ENCODE measurements around the gene CDK5RAP1. TPM values are rescaled to one million over a fixed set of nuclear protein-coding genes. Genes with fewer than 3 reads are reported as not detected.
A peak's percentile ranks its signal among the peaks of the same experiment; 100 is the strongest.

The CDK5RAP1 gene
- total and polyA plus RNA-seq, 4 donors = 20.3 to 43.1 (median 23.2) TPM

DNA sequence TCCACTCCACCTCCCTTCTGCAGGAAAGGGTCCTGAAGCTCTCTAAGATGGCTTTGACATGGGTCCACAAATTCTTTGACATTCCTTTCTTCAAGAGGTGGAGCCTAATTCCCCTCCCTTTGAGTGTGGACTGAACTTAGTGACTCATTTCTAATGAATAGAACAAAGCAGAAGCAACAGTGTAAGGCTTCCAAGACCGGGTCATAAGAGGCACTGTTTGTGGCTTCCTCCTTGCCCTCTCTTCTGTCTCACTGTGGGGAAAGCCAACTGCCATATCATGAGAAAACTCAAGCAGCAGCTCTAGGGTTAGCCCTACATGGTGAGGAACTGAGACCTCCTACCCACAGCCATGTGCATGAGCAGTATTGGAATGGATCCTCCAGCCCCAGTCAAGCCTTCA is 5.9 kb upstream of the CDK5RAP1 start:
- peaks cover 0 to 3% (median 0%) of the 10 kb centered on the region in 4 donors for H3K9me3 ChIP-seq (ENCODE audit: control insufficient read depth in 4 of 4, insufficient read depth in 3 of 4, low read length in 3 of 4)
- H3K27ac ChIP-seq (ENCODE audit: low read depth in 1 of 2, low read length in 1 of 2) = no peak overlapping the region
- TF ChIP-seq, protein P1, sequence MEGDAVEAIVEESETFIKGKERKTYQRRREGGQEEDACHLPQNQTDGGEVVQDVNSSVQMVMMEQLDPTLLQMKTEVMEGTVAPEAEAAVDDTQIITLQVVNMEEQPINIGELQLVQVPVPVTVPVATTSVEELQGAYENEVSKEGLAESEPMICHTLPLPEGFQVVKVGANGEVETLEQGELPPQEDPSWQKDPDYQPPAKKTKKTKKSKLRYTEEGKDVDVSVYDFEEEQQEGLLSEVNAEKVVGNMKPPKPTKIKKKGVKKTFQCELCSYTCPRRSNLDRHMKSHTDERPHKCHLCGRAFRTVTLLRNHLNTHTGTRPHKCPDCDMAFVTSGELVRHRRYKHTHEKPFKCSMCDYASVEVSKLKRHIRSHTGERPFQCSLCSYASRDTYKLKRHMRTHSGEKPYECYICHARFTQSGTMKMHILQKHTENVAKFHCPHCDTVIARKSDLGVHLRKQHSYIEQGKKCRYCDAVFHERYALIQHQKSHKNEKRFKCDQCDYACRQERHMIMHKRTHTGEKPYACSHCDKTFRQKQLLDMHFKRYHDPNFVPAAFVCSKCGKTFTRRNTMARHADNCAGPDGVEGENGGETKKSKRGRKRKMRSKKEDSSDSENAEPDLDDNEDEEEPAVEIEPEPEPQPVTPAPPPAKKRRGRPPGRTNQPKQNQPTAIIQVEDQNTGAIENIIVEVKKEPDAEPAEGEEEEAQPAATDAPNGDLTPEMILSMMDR (IDR thresholded peaks at IDR 0.05; ENCODE audit: control extremely low read depth, extremely low read depth) = no peak
- peaks cover 0 to 23% (median 14%) of the 10 kb centered on the region in 4 donors for H3K36me3 ChIP-seq (ENCODE audit: control insufficient read depth in 4 of 4, insufficient read depth in 4 of 4, low read length in 4 of 4)
- no peaks in the 10 kb centered on the region for H3K27me3 ChIP-seq (ENCODE audit: control insufficient read depth in 3 of 3, insufficient read depth in 3 of 3, low read length in 2 of 3)
- H3K4me1 ChIP-seq (ENCODE audit: control insufficient read depth in 5 of 5, insufficient read depth in 5 of 5, low read length in 5 of 5) = peaks cover under 1 to 4% (median 2%) of the 10 kb centered on the region in 5 donors
- DNase-seq (no peak), ATAC-seq (ENCODE audit: insufficient read depth, low FRiP score) (no peak)
- H3K4me3 ChIP-seq = no peak overlapping the region
- 29 to 86% methylated on average over 1 of the region's 1 CpG for WGBS, 2 donors
- no peak overlapping the region for H3K9ac ChIP-seq (ENCODE audit: insufficient read depth in 1 of 2, low read length in 2 of 2)

DNA sequence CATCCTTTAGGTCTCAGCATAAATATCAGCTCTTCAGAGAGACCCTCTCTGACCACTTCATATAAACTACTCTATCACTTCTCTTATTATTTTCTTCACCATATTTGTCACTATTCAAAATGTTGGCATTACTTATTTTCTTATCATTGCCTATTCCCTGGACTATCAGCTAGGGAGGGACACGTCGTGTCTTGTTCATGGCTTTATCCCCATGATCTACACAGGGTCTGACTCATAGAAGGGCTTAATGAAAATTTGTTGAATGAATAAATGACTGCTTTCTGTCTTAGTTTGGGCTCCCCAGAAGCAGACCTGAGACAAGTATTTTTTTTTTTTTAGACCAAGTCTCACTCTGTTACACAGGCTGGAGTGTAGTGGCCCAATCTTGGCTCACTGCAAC is 3.0 kb upstream of the CDK5RAP1 start:
- Histone ChIP-seq H3K36me3 (ENCODE audit: control insufficient read depth in 4 of 4, insufficient read depth in 4 of 4, low read length in 4 of 4) (peaks cover 0 to 14% (median 8%) of the 10 kb centered on the region in 4 donors), H3K9me3 (ENCODE audit: control insufficient read depth in 4 of 4, insufficient read depth in 3 of 4, low read length in 3 of 4) (peaks cover 0 to 3% (median 0%) of the 10 kb centered on the region in 4 donors), H3K9ac (ENCODE audit: insufficient read depth in 1 of 2, low read length in 2 of 2) (no peak overlapping the region), H3K27ac (ENCODE audit: low read depth in 1 of 2, low read length in 1 of 2) (no peak overlapping the region), H3K4me1 (ENCODE audit: control insufficient read depth in 5 of 5, insufficient read depth in 5 of 5, low read length in 5 of 5) (peaks cover 5 to 16% (median 11%) of the 10 kb centered on the region in 5 donors), H3K4me3 (no peak overlapping the region), H3K27me3 (ENCODE audit: control insufficient read depth in 3 of 3, insufficient read depth in 3 of 3, low read length in 2 of 3) (no peaks in the 10 kb centered on the region)
- 96 to 99% methylated on average over 2 of the region's 2 CpGs for WGBS, 2 donors
- ATAC-seq (ENCODE audit: insufficient read depth, low FRiP score) (no peak), DNase-seq (no peak)
- TF ChIP-seq, protein P1 (IDR thresholded peaks at IDR 0.05; ENCODE audit: control extremely low read depth, extremely low read depth) = no peak

DNA sequence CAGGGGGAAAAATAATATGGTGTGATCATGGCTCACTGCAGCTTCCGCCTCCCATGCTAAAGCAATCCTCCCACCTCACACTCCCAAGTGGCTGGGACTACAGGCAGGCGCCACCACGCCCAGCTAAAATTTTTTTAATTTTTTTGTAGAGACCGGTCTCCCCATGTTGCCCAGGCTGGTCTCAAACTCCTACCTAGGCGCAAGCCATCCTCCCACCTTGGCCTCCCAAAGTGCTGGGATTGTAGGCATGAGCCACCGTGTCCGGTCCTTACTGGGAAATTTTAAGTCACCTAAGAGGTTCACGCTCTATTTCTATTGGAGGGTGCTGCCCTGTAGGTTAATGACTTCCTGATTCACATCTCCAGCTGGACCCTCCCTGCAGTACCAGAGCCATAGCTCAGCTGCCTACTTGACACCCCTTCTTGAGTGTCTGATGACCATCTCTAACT is 626 bp upstream of the CDK5RAP1 start:
- WGBS, 2 donors = 44 to 49% methylated on average over 8 of the region's 8 CpGs
- peak in 1 of 3 donors; percentile 26 for DNase-seq
- TF ChIP-seq, protein P1 (IDR thresholded peaks at IDR 0.05; ENCODE audit: control extremely low read depth, extremely low read depth) = no peak

GRCh38 chr20:33400812-33401183 is 521 bp downstream of the CDK5RAP1 start:
- H3K27me3 ChIP-seq (ENCODE audit: control insufficient read depth in 3 of 3, insufficient read depth in 3 of 3, low read length in 2 of 3) = no peaks in the 10 kb centered on the region
- WGBS, 2 donors = 0 to 1% methylated on average over 8 of the region's 8 CpGs
- peaks cover 0 to 6% (median 6%) of the 10 kb centered on the region in 4 donors for H3K36me3 ChIP-seq (ENCODE audit: control insufficient read depth in 4 of 4, insufficient read depth in 4 of 4, low read length in 4 of 4)
- peak overlapping the region; percentile 47 to 94 for H3K9ac ChIP-seq (ENCODE audit: insufficient read depth in 1 of 2, low read length in 2 of 2)
- peaks cover 5 to 16% (median 11%) of the 10 kb centered on the region in 5 donors for H3K4me1 ChIP-seq (ENCODE audit: control insufficient read depth in 5 of 5, insufficient read depth in 5 of 5, low read length in 5 of 5)
- peak overlapping the region; percentile 40 to 71 for H3K27ac ChIP-seq (ENCODE audit: low read depth in 1 of 2, low read length in 1 of 2)
- no peaks in the 10 kb centered on the region for H3K9me3 ChIP-seq (ENCODE audit: control insufficient read depth in 4 of 4, insufficient read depth in 3 of 4, low read length in 3 of 4)
- peak overlapping the region; percentile 86 for H3K4me3 ChIP-seq
- DNase-seq = peak in 1 of 3 donors; percentile 12
- no peak for ATAC-seq (ENCODE audit: insufficient read depth, low FRiP score)
- TF ChIP-seq, protein P1 (IDR thresholded peaks at IDR 0.05; ENCODE audit: control extremely low read depth, extremely low read depth) = no peak

More for the DNA sequence above, 626 bp upstream of the CDK5RAP1 start:
- Histone ChIP-seq H3K27me3 (ENCODE audit: control insufficient read depth in 3 of 3, insufficient read depth in 3 of 3, low read length in 2 of 3) (no peaks in the 10 kb centered on the region), H3K4me1 (ENCODE audit: control insufficient read depth in 5 of 5, insufficient read depth in 5 of 5, low read length in 5 of 5) (peaks cover 5 to 16% (median 11%) of the 10 kb centered on the region in 5 donors), H3K27ac (ENCODE audit: low read depth in 1 of 2, low read length in 1 of 2) (no peak overlapping the region), H3K9ac (ENCODE audit: insufficient read depth in 1 of 2, low read length in 2 of 2) (peak overlapping the region in 1 of 2 donors; percentile 50), H3K4me3 (no peak overlapping the region), H3K9me3 (ENCODE audit: control insufficient read depth in 4 of 4, insufficient read depth in 3 of 4, low read length in 3 of 4) (no peaks in the 10 kb centered on the region), H3K36me3 (ENCODE audit: control insufficient read depth in 4 of 4, insufficient read depth in 4 of 4, low read length in 4 of 4) (peaks cover 0 to 6% (median 1%) of the 10 kb centered on the region in 4 donors)
- no peak for ATAC-seq (ENCODE audit: insufficient read depth, low FRiP score)
